ENCODE results near the gene MYOZ2. TPM values are rescaled to one million over a fixed set of nuclear protein-coding genes. Genes with fewer than 3 reads are reported as not detected.

Gene MYOZ2
- polyA plus RNA-seq, 4 donors = 0.28 to 0.43 (median 0.31) TPM

DNA sequence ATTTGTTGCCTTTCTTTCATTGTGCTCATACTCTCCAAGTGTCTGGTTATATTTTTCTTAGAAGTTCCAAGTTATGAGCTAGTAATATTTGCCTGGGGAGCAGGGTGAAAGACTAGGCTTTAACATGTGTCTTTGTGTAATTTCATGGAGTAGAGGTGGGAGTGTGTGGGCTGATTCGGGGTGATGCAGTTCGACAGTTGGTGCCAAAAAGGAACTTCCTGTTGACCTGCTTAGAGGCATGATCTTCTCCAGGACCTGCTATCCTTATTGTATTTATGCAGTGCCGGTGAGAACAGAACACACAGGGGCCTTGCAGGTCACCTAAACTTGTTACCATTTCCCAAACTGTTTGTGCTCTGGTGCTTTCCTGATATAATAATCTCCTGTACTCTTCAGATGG, 98.1 kb downstream of the MYOZ2 start:
- no peak for DNase-seq (ENCODE audit: low read depth in 4 of 4, low spot score in 3 of 4)

DNA sequence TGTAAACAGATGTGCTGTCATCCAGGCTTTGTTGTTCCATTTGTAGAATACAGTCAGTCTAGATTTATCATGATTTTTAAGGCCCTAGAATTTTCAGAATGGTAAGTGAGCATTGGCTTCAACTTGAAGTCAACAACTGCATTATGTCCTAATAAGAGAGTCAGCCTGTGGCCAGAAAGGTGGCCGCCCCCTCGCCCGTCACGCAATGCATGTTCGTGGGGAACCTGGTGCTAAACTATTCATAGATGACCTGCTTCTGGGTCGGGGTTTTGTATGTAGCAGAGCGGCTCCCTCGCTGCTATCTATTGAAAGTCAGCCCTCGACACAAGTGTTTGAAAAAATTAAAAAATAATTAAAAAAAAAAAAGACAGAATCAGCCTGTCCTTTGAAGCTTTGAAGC, 101.6 kb downstream of the MYOZ2 start:
- no peak for DNase-seq (ENCODE audit: low read depth in 4 of 4, low spot score in 3 of 4)

Other genes with a start within 250 kb of the MYOZ2 start
- 10 to 100 TPM; 13.7 to 23.8 (median 20.2) TPM for gene SYNPO2, start 247.0 kb upstream of the MYOZ2 start, polyA plus RNA-seq (ENCODE audit: insufficient read length in 4 of 4)
- 10 to 100 TPM; 37.7 to 55.8 (median 39.6) TPM for gene USP53, start 76.9 kb downstream of the MYOZ2 start, polyA plus RNA-seq (ENCODE audit: insufficient read length in 4 of 4)
- gene FABP2, start 186.3 kb downstream of the MYOZ2 start, polyA plus RNA-seq (ENCODE audit: insufficient read length in 4 of 4) = 1 to 10 TPM in 3 of 4 donors, not detected in 1; 1.1 to 1.6 (median 1.2) TPM

Measured in right renal pelvis (tissue), 4 donors.